ENCODE data around the gene LY6G6D. TPM values are rescaled to one million over a fixed set of nuclear protein-coding genes. Genes with fewer than 3 reads are reported as not detected.

The LY6G6D gene
- total and polyA plus RNA-seq, 2 donors (not counting 1 experiment from before 2014, with no cell fraction given) = not detected

DNA sequence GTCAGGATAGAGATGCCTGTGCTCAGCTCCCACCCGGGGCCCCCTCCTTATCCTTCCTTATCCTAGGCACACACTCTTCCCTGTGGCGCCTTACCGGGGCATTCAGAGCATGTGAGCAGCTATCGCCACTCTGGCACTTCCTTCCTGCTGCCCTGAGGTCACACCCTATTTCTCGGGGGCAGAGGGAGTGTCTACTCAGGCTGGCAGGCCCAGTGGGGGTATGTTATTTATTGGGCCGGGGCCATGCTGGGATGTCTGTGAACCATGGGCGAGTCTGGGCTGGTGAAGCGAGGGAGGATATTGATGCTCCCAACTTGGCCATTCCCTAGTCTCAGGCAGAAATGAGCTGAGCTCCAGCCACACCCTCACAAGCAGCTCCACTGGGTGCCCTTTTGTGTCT is 3.9 kb upstream of the LY6G6D start:
- no peak for DNase-seq (ENCODE audit: low read depth in 2 of 2)
- H3K27ac ChIP-seq (ENCODE audit: insufficient read depth, low read length) = no peak overlapping the region
- no peak overlapping the region for H3K9ac ChIP-seq (ENCODE audit: insufficient read depth, low read length)
- H3K4me2 ChIP-seq (ENCODE audit: extremely low read depth, insufficient read depth, low read length) = no peak overlapping the region
- no peaks in the 10 kb centered on the region for H4K20me1 ChIP-seq (ENCODE audit: control insufficient read depth, extremely low read depth, insufficient read depth, low read length)
- H3K4me3 ChIP-seq (replicated peaks in 1 of 4; ENCODE audit: control extremely low read depth in 1 of 4, insufficient read depth in 1 of 4, low read depth in 3 of 4, low read length in 4 of 4) = no peak overlapping the region
- no peak overlapping the region for H2AFZ ChIP-seq (ENCODE audit: low read length)
- H3K36me3 ChIP-seq (ENCODE audit: control insufficient read depth, insufficient read depth, low read length) = no peaks in the 10 kb centered on the region
- no peaks in the 10 kb centered on the region for H3K4me1 ChIP-seq (ENCODE audit: control insufficient read depth, extremely low read depth, insufficient read depth, low read length)
- H3K27me3 ChIP-seq (ENCODE audit: control insufficient read depth, insufficient read depth, low read length) = peaks cover 20% of the 10 kb centered on the region
- no peaks in the 10 kb centered on the region for H3K79me2 ChIP-seq (ENCODE audit: control insufficient read depth, insufficient read depth, low read length)
- TF ChIP-seq, protein P1, sequence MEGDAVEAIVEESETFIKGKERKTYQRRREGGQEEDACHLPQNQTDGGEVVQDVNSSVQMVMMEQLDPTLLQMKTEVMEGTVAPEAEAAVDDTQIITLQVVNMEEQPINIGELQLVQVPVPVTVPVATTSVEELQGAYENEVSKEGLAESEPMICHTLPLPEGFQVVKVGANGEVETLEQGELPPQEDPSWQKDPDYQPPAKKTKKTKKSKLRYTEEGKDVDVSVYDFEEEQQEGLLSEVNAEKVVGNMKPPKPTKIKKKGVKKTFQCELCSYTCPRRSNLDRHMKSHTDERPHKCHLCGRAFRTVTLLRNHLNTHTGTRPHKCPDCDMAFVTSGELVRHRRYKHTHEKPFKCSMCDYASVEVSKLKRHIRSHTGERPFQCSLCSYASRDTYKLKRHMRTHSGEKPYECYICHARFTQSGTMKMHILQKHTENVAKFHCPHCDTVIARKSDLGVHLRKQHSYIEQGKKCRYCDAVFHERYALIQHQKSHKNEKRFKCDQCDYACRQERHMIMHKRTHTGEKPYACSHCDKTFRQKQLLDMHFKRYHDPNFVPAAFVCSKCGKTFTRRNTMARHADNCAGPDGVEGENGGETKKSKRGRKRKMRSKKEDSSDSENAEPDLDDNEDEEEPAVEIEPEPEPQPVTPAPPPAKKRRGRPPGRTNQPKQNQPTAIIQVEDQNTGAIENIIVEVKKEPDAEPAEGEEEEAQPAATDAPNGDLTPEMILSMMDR (conservative IDR thresholded peaks at IDR 0.05 in 1 of 2, IDR thresholded peaks at IDR 0.05 in 1 of 2; ENCODE audit: low read depth in 1 of 2, low read length in 2 of 2) = no peak
- TF ChIP-seq EZH2 (IDR thresholded peaks at IDR 0.05; ENCODE audit: low read length, missing control alignments) = no peak
- H3K9me3 ChIP-seq (ENCODE audit: control insufficient read depth, insufficient read depth, low read depth, low read length) = no peaks in the 10 kb centered on the region

DNA sequence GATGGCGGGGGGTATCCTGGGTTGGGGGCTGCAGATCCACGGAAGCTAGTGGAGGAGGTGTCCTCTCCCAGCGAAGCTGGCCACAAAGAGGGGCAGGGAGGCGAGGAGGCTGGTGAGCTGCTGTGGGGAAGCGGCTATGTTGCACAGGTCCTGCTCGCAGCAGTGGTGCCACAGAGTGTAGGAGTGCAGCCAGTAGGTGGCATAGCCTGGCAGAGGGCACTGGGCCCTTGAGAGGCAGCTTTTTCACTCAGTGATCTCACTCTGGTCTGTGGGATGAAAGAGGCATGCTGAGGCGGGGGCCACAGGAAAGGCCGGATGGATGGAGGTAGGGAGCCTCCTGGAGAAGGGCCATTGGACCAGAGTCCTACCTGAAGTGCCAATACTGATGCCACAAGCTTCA is 2.9 kb upstream of the LY6G6D start:
- Histone ChIP-seq H3K9ac (ENCODE audit: insufficient read depth, low read length) (no peak overlapping the region), H4K20me1 (ENCODE audit: control insufficient read depth, extremely low read depth, insufficient read depth, low read length) (no peaks in the 10 kb centered on the region), H3K27ac (ENCODE audit: insufficient read depth, low read length) (no peak overlapping the region), H3K4me2 (ENCODE audit: extremely low read depth, insufficient read depth, low read length) (no peak overlapping the region), H2AFZ (ENCODE audit: low read length) (no peak overlapping the region), H3K4me1 (ENCODE audit: control insufficient read depth, extremely low read depth, insufficient read depth, low read length) (no peaks in the 10 kb centered on the region), H3K79me2 (ENCODE audit: control insufficient read depth, insufficient read depth, low read length) (no peaks in the 10 kb centered on the region), H3K27me3 (ENCODE audit: control insufficient read depth, insufficient read depth, low read length) (peaks cover 20% of the 10 kb centered on the region), H3K9me3 (ENCODE audit: control insufficient read depth, insufficient read depth, low read depth, low read length) (no peaks in the 10 kb centered on the region), H3K4me3 (replicated peaks in 1 of 4; ENCODE audit: control extremely low read depth in 1 of 4, insufficient read depth in 1 of 4, low read depth in 3 of 4, low read length in 4 of 4) (no peak overlapping the region), H3K36me3 (ENCODE audit: control insufficient read depth, insufficient read depth, low read length) (no peaks in the 10 kb centered on the region)
- DNase-seq (ENCODE audit: low read depth in 2 of 2) = no peak
- TF ChIP-seq EZH2 (IDR thresholded peaks at IDR 0.05; ENCODE audit: low read length, missing control alignments) = no peak
- TF ChIP-seq, protein P1 (conservative IDR thresholded peaks at IDR 0.05 in 1 of 2, IDR thresholded peaks at IDR 0.05 in 1 of 2; ENCODE audit: low read depth in 1 of 2, low read length in 2 of 2) = no peak

DNA sequence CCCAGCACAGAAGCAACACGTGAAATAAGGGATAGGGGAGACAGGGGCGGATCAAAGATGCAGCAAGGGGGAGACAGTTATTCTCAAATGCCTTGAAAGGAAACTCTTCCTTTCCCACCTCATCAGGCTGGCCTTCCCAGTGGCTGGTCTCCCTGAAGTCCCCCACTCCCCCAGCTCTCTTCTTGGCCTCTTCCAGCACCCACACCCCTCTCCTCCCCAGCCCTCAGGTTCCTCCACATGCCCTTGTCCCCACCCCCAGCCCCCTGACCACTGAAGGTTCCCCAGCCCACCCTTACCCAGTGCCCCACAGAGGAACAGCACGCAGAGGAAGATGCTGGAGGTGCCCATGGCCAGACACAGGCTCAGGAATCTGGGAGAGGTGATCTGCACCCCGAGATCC is 1.7 kb upstream of the LY6G6D start:
- H3K4me1 ChIP-seq (ENCODE audit: control insufficient read depth, extremely low read depth, insufficient read depth, low read length) = no peaks in the 10 kb centered on the region
- H3K36me3 ChIP-seq (ENCODE audit: control insufficient read depth, insufficient read depth, low read length) = no peaks in the 10 kb centered on the region
- H3K9me3 ChIP-seq (ENCODE audit: control insufficient read depth, insufficient read depth, low read depth, low read length) = no peaks in the 10 kb centered on the region
- TF ChIP-seq, protein P1 (conservative IDR thresholded peaks at IDR 0.05 in 1 of 2, IDR thresholded peaks at IDR 0.05 in 1 of 2; ENCODE audit: low read depth in 1 of 2, low read length in 2 of 2) = no peak
- no peak for TF ChIP-seq EZH2 (IDR thresholded peaks at IDR 0.05; ENCODE audit: low read length, missing control alignments)
- no peaks in the 10 kb centered on the region for H4K20me1 ChIP-seq (ENCODE audit: control insufficient read depth, extremely low read depth, insufficient read depth, low read length)
- DNase-seq (ENCODE audit: low read depth in 2 of 2) = no peak
- H3K27ac ChIP-seq (ENCODE audit: insufficient read depth, low read length) = no peak overlapping the region
- no peak overlapping the region for H3K9ac ChIP-seq (ENCODE audit: insufficient read depth, low read length)
- peaks cover 24% of the 10 kb centered on the region for H3K27me3 ChIP-seq (ENCODE audit: control insufficient read depth, insufficient read depth, low read length)
- no peaks in the 10 kb centered on the region for H3K79me2 ChIP-seq (ENCODE audit: control insufficient read depth, insufficient read depth, low read length)
- H3K4me2 ChIP-seq (ENCODE audit: extremely low read depth, insufficient read depth, low read length) = no peak overlapping the region
- H3K4me3 ChIP-seq (replicated peaks in 1 of 4; ENCODE audit: control extremely low read depth in 1 of 4, insufficient read depth in 1 of 4, low read depth in 3 of 4, low read length in 4 of 4) = no peak overlapping the region
- H2AFZ ChIP-seq (ENCODE audit: low read length) = no peak overlapping the region

All from fibroblast of lung (primary cell).